Transverse colon (tissue), 3 donors: ENCODE results near the gene FKBP2.

ENCODE experiments used
- CTCF ChIP-seq, 5 experiments: fragments of 200-600 bp in 3 of 5; fragments of 450-650 bp in 2 of 5; sonication (generic) in 3 of 5; IDR thresholded peaks; 1 replicate in 2 of 5; 2 replicates in 3 of 5; pipeline ENCODE4 v1.5.1; 2016 to 2017; ENCODE audit warnings: antibody characterized with exemption in 5 of 5, inconsistent platforms in 3 of 5, mild to moderate bottlenecking in 2 of 5, moderate library complexity in 1 of 5
- POLR2A ChIP-seq: fragments of 450-650 bp; IDR thresholded peaks from one replicate; pipeline ENCODE4 v1.6.1; 2016; ENCODE audit warnings: antibody characterized with exemption, mild to moderate bottlenecking, moderate library complexity

- no peak for TF ChIP-seq POLR2A
- no peak for TF ChIP-seq CTCF (IDR thresholded peaks at IDR 0.05)
These were observed 34.9 kb downstream of the FKBP2 start for GRCh38 chr11:64275841-64276240.
